ENCODE data around the gene CKS1B. TPM values are rescaled to one million over a fixed set of nuclear protein-coding genes. Genes with fewer than 3 reads are reported as not detected.

Gene CKS1B
- total and polyA plus RNA-seq, 4 donors: 22.3 to 38.2 (median 30.2) TPM

DNA sequence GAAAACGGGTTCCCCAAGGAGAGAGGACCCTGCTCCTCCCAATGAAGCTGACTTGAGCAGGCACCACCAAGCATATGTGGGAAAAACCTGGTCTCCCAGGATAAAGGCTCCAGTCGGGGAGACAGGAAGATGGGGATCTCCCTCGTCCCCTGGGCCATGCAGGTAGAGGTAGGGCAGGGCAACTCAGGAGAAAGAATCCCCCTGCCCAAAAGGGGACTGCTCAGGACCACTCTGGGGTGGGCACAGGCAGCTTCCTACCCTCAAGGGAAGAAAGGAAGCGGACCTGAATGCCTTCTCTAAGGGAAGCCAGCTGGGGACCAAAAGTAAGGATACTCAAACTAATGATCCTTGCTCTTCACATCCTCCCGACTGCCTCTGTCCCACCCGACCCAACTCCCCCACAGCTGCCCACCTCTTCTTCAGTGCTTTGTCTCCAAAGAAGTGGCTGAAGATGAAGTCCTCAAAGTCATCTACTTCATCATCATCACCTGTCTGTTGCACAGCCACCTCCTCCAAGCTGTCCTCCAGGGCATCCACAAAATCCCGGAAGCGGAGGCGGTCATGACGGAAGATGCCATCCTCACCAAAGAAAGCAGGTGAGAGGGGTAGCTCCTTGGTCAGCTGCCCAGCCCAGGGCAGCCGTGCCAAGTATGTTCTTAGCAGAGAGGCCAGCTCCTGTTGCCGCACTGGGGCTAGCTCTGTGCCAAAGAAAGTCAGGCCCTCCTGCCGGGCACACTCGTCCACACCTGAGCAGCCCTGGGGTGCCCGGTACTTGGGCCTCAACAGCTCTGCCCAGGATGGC is 29.1 kb upstream of the CKS1B start:
- H3K4me1 ChIP-seq (ENCODE audit: control insufficient read depth in 5 of 5, insufficient read depth in 5 of 5, low read length in 5 of 5): peaks cover 0 to 27% (median 7%) of the 10 kb centered on the region in 5 donors
- WGBS, 2 donors: 86% methylated on average over 15 of the region's 15 CpGs
- no peak overlapping the region for H3K4me3 ChIP-seq
- H3K9me3 ChIP-seq (ENCODE audit: control insufficient read depth in 4 of 4, insufficient read depth in 3 of 4, low read length in 3 of 4): no peaks in the 10 kb centered on the region
- H3K27me3 ChIP-seq (ENCODE audit: control insufficient read depth in 3 of 3, insufficient read depth in 3 of 3, low read length in 2 of 3): no peaks in the 10 kb centered on the region
- peaks cover 0 to 31% (median 11%) of the 10 kb centered on the region in 4 donors for H3K36me3 ChIP-seq (ENCODE audit: control insufficient read depth in 4 of 4, insufficient read depth in 4 of 4, low read length in 4 of 4)
- ATAC-seq (ENCODE audit: insufficient read depth, low FRiP score) (no peak), DNase-seq (no peak)
- TF ChIP-seq, protein P1, sequence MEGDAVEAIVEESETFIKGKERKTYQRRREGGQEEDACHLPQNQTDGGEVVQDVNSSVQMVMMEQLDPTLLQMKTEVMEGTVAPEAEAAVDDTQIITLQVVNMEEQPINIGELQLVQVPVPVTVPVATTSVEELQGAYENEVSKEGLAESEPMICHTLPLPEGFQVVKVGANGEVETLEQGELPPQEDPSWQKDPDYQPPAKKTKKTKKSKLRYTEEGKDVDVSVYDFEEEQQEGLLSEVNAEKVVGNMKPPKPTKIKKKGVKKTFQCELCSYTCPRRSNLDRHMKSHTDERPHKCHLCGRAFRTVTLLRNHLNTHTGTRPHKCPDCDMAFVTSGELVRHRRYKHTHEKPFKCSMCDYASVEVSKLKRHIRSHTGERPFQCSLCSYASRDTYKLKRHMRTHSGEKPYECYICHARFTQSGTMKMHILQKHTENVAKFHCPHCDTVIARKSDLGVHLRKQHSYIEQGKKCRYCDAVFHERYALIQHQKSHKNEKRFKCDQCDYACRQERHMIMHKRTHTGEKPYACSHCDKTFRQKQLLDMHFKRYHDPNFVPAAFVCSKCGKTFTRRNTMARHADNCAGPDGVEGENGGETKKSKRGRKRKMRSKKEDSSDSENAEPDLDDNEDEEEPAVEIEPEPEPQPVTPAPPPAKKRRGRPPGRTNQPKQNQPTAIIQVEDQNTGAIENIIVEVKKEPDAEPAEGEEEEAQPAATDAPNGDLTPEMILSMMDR (IDR thresholded peaks at IDR 0.05; ENCODE audit: control extremely low read depth, extremely low read depth): no peak
- peak overlapping the region in 1 of 2 donors; percentile 13 for H3K9ac ChIP-seq (ENCODE audit: insufficient read depth in 1 of 2, low read length in 2 of 2)
- no peak overlapping the region for H3K27ac ChIP-seq (ENCODE audit: low read depth in 1 of 2, low read length in 1 of 2)

DNA sequence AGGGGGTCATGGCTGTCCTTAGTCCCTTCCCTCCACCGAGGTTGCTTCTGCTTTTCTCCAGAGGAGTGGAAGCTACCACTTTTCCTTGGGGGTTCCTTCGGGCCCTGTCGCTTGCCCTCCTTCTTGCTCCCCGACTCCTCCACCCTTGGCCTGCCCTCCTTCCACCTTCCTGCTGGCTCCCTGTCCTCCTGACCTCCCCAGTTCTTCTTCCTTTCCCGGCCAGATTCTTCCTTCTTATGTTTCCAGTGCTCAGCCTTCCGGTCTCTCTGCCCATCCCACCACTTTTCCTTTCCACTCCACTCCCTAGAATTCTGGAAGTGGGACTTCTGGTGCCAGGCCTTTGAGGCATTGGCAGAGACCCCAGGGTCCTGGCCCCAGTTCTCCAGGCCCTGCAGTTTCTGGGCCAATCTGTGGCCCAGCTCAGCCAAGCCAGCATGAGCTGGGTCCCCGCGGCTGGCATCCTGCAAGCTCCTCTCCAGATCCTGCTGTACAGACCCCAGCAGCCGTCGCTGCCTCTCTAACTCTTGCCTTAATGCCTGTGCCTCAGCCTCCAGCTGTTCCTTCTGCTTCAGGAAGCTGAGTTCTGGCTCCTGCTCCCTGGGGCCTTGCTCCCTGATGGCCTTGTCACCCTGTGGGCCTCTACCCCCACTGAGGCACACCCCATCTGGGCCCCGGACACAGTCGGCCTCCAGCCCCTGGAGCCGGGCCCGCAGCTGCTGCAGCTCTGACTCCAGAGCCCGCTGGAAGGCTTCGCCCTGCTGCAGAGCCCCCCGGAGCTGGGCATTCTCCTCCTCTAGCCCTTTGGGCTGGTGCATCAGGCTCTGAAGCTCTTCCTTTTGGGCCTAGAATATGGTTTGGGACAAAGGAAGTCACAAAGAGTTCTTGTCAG is 28.3 kb upstream of the CKS1B start:
- ATAC-seq (ENCODE audit: insufficient read depth, low FRiP score): no peak
- H3K4me3 ChIP-seq: no peak overlapping the region
- no peak overlapping the region for H3K27ac ChIP-seq (ENCODE audit: low read depth in 1 of 2, low read length in 1 of 2)
- WGBS, 2 donors: 86% methylated on average over 17 of the region's 17 CpGs
- no peaks in the 10 kb centered on the region for H3K27me3 ChIP-seq (ENCODE audit: control insufficient read depth in 3 of 3, insufficient read depth in 3 of 3, low read length in 2 of 3)
- no peaks in the 10 kb centered on the region for H3K9me3 ChIP-seq (ENCODE audit: control insufficient read depth in 4 of 4, insufficient read depth in 3 of 4, low read length in 3 of 4)
- peaks cover 0 to 25% (median 7%) of the 10 kb centered on the region in 5 donors for H3K4me1 ChIP-seq (ENCODE audit: control insufficient read depth in 5 of 5, insufficient read depth in 5 of 5, low read length in 5 of 5)
- TF ChIP-seq, protein P1 (IDR thresholded peaks at IDR 0.05; ENCODE audit: control extremely low read depth, extremely low read depth): no peak
- H3K36me3 ChIP-seq (ENCODE audit: control insufficient read depth in 4 of 4, insufficient read depth in 4 of 4, low read length in 4 of 4): peaks cover 0 to 40% (median 13%) of the 10 kb centered on the region in 4 donors
- H3K9ac ChIP-seq (ENCODE audit: insufficient read depth in 1 of 2, low read length in 2 of 2): no peak overlapping the region
- no peak for DNase-seq

DNA sequence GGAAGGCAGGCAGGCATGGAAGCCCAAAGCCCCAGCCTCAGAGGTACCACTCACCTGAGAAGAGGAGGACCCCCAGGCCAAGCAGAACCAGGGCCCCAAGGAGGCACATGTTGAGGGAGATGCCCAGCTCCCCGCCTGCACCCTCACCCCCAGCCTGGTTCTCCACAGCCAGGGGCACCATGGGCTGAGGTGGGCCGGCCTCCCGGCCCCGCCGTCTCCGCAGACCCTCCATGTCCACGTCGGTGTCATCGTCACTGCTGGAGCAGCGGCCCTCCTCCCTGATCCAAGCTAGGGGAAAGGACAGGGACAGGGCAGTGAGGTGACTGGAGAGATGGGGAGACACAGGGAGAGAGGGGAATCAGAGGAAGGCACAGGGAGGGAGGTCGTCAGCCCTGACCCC is 26.4 kb upstream of the CKS1B start:
- Histone ChIP-seq H3K4me3 (no peak overlapping the region), H3K36me3 (ENCODE audit: control insufficient read depth in 4 of 4, insufficient read depth in 4 of 4, low read length in 4 of 4) (peaks cover 0 to 41% (median 13%) of the 10 kb centered on the region in 4 donors), H3K27ac (ENCODE audit: low read depth in 1 of 2, low read length in 1 of 2) (no peak overlapping the region), H3K9ac (ENCODE audit: insufficient read depth in 1 of 2, low read length in 2 of 2) (no peak overlapping the region), H3K27me3 (ENCODE audit: control insufficient read depth in 3 of 3, insufficient read depth in 3 of 3, low read length in 2 of 3) (no peaks in the 10 kb centered on the region), H3K4me1 (ENCODE audit: control insufficient read depth in 5 of 5, insufficient read depth in 5 of 5, low read length in 5 of 5) (peaks cover 0 to 15% (median 2%) of the 10 kb centered on the region in 5 donors), H3K9me3 (ENCODE audit: control insufficient read depth in 4 of 4, insufficient read depth in 3 of 4, low read length in 3 of 4) (no peaks in the 10 kb centered on the region)
- TF ChIP-seq, protein P1 (IDR thresholded peaks at IDR 0.05; ENCODE audit: control extremely low read depth, extremely low read depth): no peak
- ATAC-seq (ENCODE audit: insufficient read depth, low FRiP score) (no peak), DNase-seq (no peak)
- 96 to 98% methylated on average over 11 of the region's 11 CpGs for WGBS, 2 donors

Measured in lung (tissue), 12 donors.